Upper lobe of right lung (tissue), 1 donor: ENCODE data around the gene FYN. TPM values are rescaled to one million over a fixed set of nuclear protein-coding genes. Genes with fewer than 3 reads are reported as not detected.

Source experiments
- ATAC-seq: fragments of 200-7000 bp; cut with Tn5 transposase; one replicate; pipeline ENCODE4 v1.9.1; 2020; ENCODE audit warnings: mild to moderate bottlenecking, moderate library complexity
- DNase-seq: peaks from one replicate; pipeline ENCODE4 v3.0.0-alpha.2; 2020
- H3K27ac ChIP-seq: fragments of 200-600 bp; one replicate; pipeline ENCODE4 v1.8.0; 2022
- H3K27me3 ChIP-seq: fragments of 200-600 bp; one replicate; pipeline ENCODE4 v1.8.0; 2022; ENCODE audit warnings: mild to moderate bottlenecking
- H3K36me3 ChIP-seq: fragments of 200-600 bp; one replicate; pipeline ENCODE4 v1.8.0; 2022
- H3K4me1 ChIP-seq: fragments of 200-600 bp; one replicate; pipeline ENCODE4 v1.8.0; 2022
- H3K4me3 ChIP-seq: fragments of 200-600 bp; one replicate; pipeline ENCODE4 v1.8.0; 2022; ENCODE audit warnings: mild to moderate bottlenecking
- H3K9me3 ChIP-seq: fragments of 200-600 bp; one replicate; pipeline ENCODE4 v1.8.0; 2022
- intact Hi-C: fragments of 100-400 bp; cut with DNase I; formaldehyde crosslinking; loops from one replicate; pipeline ENCODE4 v1.11.0; 2022
- total RNA-seq: library from RNA; stranded (reverse); fragmentation: NEBNext Ultra II Directional; extraction: Animal tissue kit (Norgen Biotek cat#: 25700); gene quantifications from one replicate; pipeline ENCODE4 v1.2.1, GENCODE V29; 2021
- TF ChIP-seq, protein P1 (sequence below): fragments of 200-600 bp; IDR thresholded peaks from one replicate; pipeline ENCODE4 v1.8.0; 2022; ENCODE audit warnings: antibody characterized with exemption
- donor health status: DM: no; HTN: yes; CAD: no; lungs with severe emphysema.

The FYN gene
- total RNA-seq, 1 donor from 2014 or later: 115 TPM

DNA sequence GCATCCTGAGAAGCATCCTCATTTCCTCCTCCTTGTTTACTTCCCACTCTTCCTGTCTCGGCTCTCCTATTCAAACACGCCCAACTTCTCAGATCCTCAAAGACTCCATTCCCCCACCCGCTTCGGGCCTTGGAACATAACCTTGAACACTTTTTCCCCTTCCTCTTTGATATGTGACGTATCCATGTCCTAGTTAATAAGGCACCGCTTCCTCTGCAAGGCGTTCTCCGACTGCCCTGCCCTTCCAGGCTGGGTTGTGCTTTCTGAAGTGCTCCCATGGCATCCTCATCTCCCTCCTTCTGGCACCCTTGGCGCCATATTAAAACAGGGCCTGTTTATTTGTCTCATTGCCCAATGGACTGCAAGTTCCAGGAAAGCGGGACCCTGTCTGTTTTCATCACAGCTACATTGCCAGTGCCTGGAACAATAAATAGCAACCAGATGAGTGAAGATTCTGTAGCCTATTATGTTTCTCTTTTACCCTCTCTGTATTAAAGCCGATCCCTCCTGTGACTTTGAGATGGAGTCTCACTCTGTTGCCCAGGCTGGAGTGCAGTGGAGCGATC is 152.2 kb downstream of the FYN start:
- H3K27ac ChIP-seq: peak overlapping the region; percentile 65
- ATAC-seq (peak; percentile 43), DNase-seq (no peak)
- intact Hi-C loops: no loop called here
- H3K9me3 ChIP-seq: no peaks in the 10 kb centered on the region
- TF ChIP-seq, protein P1, sequence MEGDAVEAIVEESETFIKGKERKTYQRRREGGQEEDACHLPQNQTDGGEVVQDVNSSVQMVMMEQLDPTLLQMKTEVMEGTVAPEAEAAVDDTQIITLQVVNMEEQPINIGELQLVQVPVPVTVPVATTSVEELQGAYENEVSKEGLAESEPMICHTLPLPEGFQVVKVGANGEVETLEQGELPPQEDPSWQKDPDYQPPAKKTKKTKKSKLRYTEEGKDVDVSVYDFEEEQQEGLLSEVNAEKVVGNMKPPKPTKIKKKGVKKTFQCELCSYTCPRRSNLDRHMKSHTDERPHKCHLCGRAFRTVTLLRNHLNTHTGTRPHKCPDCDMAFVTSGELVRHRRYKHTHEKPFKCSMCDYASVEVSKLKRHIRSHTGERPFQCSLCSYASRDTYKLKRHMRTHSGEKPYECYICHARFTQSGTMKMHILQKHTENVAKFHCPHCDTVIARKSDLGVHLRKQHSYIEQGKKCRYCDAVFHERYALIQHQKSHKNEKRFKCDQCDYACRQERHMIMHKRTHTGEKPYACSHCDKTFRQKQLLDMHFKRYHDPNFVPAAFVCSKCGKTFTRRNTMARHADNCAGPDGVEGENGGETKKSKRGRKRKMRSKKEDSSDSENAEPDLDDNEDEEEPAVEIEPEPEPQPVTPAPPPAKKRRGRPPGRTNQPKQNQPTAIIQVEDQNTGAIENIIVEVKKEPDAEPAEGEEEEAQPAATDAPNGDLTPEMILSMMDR: no peak
- H3K27me3 ChIP-seq: no peaks in the 10 kb centered on the region
- peaks cover 32% of the 10 kb centered on the region for H3K4me1 ChIP-seq
- no peak overlapping the region for H3K4me3 ChIP-seq
- peaks cover 8% of the 10 kb centered on the region for H3K36me3 ChIP-seq

DNA sequence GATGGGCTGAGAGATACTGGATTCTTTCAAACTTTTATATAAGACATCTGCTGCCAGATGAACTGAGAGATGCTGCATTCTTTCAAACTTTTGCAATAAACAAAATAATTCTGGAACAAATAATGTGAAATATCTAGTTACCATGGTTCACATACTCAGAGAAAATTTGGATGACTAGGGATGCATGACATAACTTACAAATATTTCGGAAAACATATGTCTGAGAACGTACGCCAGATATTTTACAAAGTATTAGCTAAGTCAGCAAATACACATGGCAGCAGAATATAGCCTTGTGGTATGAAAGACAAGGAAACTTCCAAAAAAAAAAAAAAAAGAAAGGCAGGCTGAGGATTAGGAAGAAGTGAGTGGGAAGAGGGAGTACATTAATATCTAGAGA is 154.3 kb downstream of the FYN start:
- ATAC-seq (no peak), DNase-seq (no peak)
- H3K36me3 ChIP-seq: peaks cover 11% of the 10 kb centered on the region
- H3K27me3 ChIP-seq: no peaks in the 10 kb centered on the region
- intact Hi-C loops: loop anchor here (10.0 kb wide), 1 partner anchor 136 kb away; no protein-coding TSS in a partner anchor
- no peaks in the 10 kb centered on the region for H3K9me3 ChIP-seq
- no peak overlapping the region for H3K4me3 ChIP-seq
- TF ChIP-seq, protein P1: no peak
- H3K27ac ChIP-seq: peak overlapping the region; percentile 24
- H3K4me1 ChIP-seq: peaks cover 23% of the 10 kb centered on the region

DNA sequence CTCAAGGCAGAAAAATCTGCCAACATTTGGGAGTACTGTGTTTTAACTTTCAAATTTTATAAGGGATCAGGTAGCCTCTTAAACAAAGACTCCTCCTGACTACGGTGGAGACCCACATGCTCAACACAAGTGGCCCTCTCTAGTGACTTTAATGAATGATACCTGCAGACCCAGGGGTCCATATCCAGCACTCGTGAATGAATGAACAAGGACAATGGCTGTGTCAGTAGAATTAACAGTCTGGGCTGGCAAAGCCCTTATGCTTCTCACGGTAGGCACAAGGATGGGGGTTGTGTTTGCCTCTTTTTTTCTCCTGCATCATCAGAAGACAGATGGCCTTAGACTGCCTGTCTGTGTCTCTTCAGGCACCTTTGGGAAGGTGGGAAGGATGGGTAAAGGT is 154.9 kb downstream of the FYN start:
- H3K27me3 ChIP-seq: no peaks in the 10 kb centered on the region
- peaks cover 17% of the 10 kb centered on the region for H3K4me1 ChIP-seq
- no peak for DNase-seq
- intact Hi-C loops: loop anchor here (10.0 kb wide), 1 partner anchor 136 kb away; no protein-coding TSS in a partner anchor
- peaks cover 16% of the 10 kb centered on the region for H3K36me3 ChIP-seq
- no peaks in the 10 kb centered on the region for H3K9me3 ChIP-seq
- H3K27ac ChIP-seq: peak overlapping the region; percentile 24
- H3K4me3 ChIP-seq: no peak overlapping the region
- no peak for ATAC-seq
- TF ChIP-seq, protein P1: no peak

DNA sequence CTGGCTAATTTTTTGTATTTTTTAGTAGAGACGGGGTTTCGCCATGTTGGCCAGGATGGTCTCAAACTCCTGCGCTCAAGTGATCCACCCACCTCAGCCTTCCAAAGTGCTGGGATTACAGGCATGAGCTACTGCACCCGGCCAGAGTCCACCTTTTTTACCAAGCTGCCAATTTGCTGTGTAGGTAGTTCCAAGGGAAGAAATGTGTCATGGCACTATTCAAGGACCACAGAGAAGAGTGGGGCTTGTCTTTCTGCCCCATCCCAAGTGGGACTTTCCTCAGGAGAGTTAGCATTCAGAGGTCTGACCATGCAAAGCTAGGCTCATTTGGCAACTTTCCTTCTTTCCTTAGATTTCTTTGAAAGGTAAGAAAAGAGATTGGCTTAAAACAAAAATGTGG is 155.6 kb downstream of the FYN start:
- DNase-seq: no peak
- H3K36me3 ChIP-seq: peaks cover 16% of the 10 kb centered on the region
- intact Hi-C loops: loop anchor here (10.0 kb wide), 1 partner anchor 137 kb away; no protein-coding TSS in a partner anchor
- no peak for ATAC-seq
- no peak overlapping the region for H3K4me3 ChIP-seq
- TF ChIP-seq, protein P1: no peak
- no peaks in the 10 kb centered on the region for H3K9me3 ChIP-seq
- no peaks in the 10 kb centered on the region for H3K27me3 ChIP-seq
- peaks cover 11% of the 10 kb centered on the region for H3K4me1 ChIP-seq
- no peak overlapping the region for H3K27ac ChIP-seq

DNA sequence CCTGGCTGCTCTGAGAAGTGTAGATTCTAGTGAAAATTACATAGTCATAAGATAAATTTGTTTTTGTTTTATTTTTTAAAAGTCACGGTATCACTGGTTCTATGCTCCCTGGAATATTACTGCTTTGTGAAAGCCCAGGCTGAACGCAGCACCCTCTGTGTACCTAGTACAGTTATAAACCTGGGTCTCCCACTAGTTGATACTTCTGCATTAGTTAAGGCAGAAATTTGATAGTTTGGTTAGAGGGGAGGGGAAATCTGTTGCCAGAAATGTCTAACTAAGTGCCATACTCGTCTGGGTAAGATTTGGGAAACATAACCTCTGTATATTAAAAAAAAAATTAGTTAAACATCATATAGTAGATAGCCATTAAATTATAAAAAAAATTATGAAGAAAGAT is 156.9 kb downstream of the FYN start:
- Histone ChIP-seq H3K4me1 (peaks cover 11% of the 10 kb centered on the region), H3K36me3 (peaks cover 16% of the 10 kb centered on the region), H3K27me3 (no peaks in the 10 kb centered on the region), H3K27ac (no peak overlapping the region), H3K4me3 (no peak overlapping the region), H3K9me3 (no peaks in the 10 kb centered on the region)
- intact Hi-C loops: loop anchor here (10.0 kb wide), 1 partner anchor 138 kb away; no protein-coding TSS in a partner anchor
- ATAC-seq (no peak), DNase-seq (no peak)
- TF ChIP-seq, protein P1: no peak

DNA sequence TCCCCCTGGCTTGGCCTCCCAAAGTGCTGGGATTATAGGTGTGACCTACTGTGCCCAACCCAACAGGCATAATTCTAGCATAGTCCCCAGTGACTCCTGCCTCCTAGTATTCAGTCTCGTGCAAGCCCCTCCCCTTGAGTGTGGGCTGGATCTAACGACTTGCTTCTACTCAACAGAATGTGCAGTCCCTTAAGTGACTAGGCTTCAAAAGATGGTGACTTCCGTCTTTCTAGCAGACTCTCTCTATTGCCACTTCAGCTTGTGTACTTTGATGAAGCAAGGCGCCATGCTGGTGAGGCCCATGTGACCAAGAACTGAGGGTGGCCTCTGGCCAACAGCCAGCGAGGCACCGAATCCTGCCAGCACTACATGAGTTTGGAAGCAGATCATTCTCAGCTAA is 157.9 kb downstream of the FYN start:
- intact Hi-C loops: loop anchor here (10.0 kb wide), 1 partner anchor 139 kb away; no protein-coding TSS in a partner anchor
- H3K27ac ChIP-seq: peak overlapping the region; percentile 6
- H3K4me1 ChIP-seq: peaks cover 19% of the 10 kb centered on the region
- TF ChIP-seq, protein P1: no peak
- H3K36me3 ChIP-seq: peaks cover 16% of the 10 kb centered on the region
- DNase-seq: no peak
- H3K9me3 ChIP-seq: no peaks in the 10 kb centered on the region
- no peak overlapping the region for H3K4me3 ChIP-seq
- H3K27me3 ChIP-seq: no peaks in the 10 kb centered on the region
- ATAC-seq: no peak
